NOMO-1 (cell line): ENCODE data around the gene TTF2.

Experiments used
- DNase-seq, 2 experiments: peaks; one replicate each; lab custom pipeline; 2025; ENCODE audit not compliant: unreplicated experiment in 2 of 2; lab: John Stamatoyannopoulos, UW

Gene TTF2

DNA sequence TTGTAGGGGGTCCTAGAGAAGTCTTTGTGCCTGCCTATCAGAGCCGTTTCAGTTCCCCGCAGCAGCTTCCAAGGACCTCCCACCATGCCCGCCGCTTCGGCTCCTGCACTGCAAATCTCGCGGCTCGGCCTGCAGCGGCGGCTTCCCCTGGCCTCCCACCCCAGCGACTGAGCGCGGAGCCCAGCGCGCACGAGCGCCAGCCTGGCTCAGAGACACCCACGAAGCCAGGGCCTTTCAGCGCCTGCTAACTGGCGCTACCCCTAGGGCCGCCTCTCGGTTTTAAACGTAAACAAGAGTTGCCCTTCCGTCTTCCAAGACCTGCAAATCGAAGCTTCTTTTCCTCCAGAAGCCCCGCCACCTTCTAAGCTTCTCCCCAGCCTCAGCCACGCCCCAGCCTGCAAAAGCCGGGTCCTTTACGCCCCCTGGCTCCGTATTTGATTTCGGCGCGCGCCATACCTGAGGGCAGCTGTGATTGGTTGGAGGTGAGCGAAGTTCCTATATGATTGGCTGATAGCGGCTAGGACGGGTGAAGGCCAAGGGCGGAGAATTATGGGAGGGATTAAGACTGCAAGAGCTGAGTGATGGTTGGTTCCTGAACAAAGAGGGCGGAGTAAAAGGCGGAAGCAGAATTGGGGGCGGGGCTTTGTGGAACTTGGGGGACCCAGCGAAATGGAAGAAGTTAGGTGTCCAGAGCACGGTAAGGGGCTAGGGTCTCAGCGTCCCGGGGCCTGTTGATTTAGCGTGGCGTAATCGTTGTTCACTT lies at the start of gene TTF2:
Gene TTF2, plus strand, starts transcription at position 649 of the 763 bp plus-strand sequence. Its CDS starts 21 bp downstream, at position 670.
- peak; percentile 100 for DNase-seq

DNA sequence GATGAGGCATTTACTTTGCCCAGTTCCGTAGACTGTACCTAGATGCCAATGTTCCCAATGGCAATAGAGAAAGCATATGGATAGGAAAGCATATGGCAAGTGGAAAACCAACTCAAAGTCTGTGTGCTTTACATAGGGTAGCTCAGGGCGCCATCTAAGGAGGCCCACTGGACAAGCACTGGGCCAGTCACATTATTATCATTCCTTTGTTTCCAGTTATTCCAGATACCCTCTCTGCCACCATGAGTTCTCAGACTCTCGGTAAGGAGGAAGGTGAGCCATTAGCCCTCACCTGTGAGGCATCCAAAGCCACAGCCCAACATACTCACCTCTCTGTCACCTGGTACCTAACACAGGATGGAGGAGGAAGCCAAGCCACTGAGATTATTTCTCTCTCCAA lies 48.8 kb upstream of the TTF2 start:
- no peak for DNase-seq

DNA sequence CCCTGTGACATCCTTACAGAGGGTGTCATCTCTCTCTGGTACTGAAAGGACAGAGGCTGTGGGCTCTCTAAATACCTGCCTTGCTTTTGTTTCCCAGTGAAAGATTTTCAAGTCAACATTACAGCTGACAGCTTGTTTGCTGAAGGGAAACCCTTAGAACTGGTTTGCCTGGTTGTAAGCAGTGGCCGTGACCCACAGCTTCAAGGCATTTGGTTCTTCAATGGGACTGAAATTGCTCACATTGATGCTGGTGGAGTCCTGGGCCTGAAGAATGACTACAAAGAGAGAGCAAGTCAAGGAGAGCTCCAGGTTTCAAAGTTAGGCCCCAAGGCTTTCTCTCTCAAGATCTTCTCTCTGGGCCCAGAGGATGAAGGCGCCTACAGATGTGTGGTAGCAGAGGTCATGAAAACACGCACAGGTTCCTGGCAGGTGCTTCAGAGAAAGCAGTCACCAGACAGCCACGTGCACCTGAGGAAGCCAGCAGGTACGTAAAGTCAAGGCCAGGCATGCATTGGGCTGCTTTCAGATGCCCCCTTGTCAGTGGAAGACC lies 46.7 kb upstream of the TTF2 start:
- DNase-seq = no peak

DNA sequence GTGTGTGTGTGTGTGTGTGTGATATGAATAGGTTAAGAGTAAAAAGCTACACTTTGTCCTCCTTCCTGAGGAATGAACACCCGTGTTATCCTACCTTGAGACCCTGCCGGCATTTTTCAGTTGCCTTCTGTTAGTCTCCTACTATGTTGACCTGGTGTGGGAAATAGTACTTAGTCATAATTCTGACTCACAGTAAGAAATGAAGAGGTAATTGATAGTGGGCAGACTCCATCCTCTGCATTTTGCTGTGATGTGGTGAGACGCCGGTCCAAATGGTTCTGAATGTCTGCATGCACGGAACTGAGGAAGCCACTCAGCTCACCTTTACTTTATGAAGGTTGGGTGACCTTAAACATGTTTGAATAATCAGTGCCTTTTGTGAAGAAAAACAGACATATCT lies 45.9 kb upstream of the TTF2 start:
- no peak for DNase-seq

DNA sequence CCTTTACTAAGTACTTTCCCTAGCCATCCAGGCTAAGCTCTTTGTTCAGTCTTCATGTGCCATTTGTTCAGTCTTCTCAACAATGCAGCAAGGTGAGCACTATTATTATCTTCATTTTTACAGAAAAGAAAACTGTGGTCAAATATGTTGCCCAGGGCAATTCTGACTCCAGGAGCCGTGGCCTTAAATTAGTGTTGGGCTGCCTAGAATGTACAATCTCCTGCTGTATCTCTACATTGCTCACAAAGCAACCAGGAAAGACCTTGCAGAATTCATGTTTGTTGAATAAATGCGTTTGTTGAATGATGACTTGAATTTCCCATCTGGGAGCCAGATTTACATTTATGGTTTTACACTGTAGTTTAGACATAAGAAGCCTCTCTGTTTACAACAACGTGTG lies 44.4 kb upstream of the TTF2 start:
- no peak for DNase-seq

DNA sequence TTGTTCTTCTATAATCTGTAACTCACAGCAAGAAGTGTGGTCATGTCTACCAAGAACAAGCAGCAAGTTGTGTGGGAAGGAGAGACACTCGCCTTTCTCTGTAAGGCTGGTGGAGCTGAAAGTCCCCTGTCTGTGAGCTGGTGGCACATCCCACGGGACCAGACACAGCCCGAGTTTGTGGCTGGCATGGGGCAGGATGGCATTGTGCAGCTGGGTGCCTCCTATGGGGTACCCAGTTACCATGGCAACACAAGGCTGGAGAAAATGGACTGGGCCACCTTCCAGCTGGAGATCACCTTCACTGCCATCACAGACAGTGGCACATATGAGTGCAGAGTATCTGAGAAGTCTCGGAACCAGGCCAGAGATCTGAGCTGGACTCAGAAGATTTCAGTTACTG lies 43.1 kb upstream of the TTF2 start:
- DNase-seq = no peak

DNA sequence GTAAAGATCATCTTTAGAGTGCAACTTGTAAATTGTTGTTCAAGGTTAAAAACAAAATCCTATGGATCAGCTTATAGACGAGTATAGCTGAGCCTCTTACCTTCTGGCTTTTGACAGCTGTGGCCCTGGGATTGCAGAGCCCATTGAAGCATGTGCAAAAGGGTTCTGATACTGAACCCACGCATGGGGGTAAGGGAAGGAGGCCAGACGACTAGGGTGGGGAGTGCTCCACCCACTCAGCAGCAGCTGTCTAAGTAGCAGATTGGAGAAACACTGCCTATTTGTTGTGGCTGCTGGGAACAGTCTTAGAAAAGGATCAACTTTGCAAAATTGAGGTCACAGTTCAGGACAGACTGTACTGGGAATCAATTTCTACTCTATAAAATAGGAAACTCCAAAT lies 42.5 kb upstream of the TTF2 start:
- no peak for DNase-seq

DNA sequence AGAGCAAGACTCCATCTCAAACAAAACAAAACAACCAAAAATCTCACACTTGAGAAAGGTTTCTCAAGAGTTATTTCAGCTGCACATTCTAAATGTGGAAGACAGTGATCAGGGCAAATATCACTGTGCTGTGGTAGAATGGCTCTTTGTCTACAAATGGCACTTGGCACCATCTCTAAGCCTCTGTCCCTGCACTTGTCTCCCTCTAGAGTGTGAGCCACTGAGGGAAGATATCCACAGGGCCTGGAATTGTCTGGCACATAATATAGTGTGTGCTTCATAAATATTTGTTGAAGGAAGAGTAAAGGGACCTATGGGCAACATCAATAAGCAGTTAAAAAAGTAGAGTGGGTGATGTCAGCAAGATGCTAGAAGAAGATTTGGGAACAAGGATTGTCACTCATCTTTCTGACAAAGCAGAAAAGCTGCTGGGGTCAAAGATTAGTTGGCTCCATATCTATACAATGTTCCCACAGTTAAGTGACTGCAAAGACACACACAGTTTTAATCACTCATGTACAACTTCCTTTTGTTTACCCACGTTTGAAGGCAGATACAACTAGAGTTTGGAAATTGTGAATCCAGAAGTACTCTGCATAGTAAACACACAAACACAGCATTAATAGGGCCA lies 39.5 kb upstream of the TTF2 start:
- DNase-seq = no peak

DNA sequence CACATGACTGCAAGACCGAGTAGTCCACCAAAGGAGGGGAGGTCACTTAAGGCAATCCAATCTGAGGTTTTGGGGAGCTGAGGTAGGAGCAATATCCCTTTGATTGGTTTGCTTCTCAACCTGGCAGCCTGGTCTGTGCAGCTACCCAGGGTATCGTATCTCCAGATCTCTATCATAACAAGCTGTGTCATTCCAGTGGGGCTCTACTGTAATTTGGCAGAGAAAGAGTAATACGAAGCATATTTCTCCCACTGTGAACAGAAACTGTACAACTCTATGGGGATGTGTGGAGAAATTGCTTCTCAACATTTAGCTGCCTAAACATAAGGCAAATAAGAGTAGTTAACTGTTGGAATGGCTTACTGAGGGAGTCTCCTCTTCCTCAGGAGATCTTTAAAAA lies 38.0 kb upstream of the TTF2 start:
- DNase-seq = no peak

DNA sequence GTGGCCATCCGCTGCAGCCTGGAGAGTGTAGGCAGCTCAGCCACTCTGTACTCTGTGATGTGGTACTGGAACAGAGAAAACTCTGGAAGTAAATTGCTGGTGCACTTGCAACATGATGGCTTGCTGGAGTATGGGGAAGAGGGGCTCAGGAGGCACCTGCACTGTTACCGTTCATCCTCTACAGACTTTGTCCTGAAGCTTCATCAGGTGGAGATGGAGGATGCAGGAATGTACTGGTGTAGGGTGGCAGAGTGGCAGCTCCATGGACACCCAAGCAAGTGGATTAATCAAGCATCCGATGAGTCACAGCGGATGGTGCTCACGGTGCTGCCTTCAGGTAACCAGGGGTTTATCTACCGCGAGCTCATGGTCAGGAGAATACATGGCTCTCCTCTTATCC lies 34.6 kb upstream of the TTF2 start:
- DNase-seq = no peak

DNA sequence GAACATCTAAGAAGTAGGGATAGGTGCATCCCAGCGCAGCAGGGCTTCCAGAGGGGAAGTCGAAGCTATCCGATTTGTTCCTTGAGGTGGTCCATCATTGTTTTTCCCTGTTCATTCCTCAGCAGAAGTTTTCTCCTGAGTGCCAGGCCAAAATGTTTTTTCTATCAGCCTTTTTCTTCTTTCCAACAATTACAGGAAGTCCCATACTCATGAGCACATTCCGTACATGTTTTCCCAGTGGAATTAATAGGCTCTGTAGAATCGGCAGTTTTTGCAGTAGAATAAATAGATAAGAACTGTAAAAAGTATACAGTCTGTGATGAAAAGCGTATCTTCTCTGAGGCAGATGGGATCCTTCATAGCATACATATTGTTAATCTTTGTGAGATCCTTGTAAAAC lies 33.8 kb upstream of the TTF2 start:
- DNase-seq = no peak

DNA sequence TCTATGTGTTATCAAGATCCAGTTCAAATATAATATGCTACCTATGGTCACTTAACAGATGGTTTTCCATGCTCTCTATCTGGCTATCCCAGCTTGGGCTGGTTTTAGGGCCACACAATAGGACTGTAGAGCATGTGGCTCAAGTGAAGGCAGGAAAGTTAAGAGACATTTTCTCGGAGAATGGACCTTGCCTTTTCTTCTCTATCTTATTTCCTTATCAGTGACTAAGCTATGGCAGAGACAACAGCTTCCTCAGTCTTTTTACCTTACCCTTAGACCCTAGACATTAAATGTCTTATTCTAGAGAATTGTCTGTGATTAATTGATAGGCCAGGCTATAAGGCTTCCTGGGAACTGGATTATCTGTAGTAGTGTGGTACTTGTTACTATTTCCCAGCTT lies 30.4 kb upstream of the TTF2 start:
- no peak for DNase-seq

DNA sequence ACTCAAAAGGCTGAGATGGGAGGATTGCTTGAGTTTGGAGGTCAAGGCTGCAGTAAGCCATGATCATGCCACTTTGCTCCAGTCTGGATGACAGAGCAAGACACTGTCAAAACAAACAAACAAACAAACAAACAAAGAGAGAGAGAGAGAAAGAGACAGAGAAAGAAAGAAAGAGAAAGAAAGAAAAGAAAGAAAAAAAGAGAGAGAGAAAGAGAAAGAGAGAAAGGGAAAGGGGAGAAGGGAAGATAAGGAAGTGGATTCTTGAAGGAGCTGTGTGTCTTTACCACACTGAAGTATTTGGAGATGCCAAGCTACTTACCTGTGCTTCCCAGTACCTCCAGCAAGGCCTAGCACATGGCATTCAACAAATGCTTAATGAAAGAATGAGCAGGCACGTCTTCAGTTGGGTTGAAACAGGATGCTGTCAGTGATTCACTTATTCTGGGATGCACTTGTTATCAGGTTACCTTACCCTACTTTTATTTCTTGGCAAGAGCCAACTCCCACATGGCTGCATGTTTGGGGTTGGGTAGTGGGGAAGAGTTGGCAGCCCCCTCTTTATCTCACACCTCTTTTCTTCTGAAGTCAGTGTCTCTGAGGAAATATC lies 29.8 kb upstream of the TTF2 start:
- DNase-seq = no peak

DNA sequence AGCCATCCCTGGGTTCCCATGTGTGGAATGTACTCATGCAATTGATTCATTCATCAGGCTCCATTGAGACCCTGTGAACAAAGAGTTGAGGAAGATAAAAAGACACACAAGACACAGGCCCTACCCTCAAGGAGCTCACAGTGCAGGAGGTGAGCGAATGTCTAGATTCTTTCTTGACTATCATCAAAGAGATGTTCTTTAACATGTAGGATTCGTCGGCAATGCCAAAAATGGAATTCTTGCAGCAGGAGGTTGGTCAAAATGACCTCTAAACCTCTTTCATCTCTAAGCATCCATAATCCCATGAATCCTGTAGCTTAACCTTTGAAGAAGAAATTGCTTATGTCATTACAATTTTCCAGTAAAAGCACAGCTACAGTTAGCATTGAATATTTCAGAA lies 27.9 kb upstream of the TTF2 start:
- DNase-seq = no peak

DNA sequence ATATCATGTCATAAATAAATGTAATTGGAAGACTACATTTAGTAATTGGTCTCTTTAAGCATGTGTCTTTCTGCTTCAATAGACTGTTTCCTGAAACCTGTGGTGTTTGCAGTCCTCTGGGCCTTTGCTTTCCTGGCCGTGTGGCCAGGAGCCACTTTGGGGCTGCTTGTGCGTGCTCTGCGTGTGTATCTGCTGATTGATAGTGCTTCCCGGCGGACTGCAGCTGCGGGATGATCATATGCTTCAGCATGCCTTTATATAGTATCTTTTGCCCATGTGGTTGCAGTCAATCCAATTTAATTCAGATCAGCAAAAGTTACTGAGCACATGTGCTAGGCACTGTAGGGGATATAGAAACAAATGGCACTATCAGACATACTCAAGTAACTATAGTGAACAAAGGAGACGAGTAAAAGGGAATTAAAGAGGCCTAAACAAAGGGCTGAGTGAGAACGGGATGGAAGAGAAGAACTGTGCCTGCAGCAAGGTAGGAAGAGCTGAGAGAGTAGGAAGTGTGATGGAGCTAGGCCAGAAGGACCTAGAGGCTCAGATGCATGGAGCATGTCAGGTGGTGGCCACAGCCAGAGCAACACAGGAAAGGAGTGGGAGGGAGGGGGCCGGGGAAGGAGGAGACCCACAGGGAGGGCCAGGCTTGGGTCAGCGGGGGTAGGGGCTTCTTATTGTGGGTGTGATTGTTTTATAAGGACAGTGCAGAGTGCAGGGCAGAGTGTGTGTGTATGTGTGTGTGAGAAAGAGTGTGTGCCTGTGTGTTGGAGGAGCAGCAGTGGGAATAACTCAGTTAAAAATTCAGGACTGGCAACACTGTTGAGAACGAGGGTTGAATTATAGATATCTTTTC lies 27.2 kb upstream of the TTF2 start:
- DNase-seq = no peak

DNA sequence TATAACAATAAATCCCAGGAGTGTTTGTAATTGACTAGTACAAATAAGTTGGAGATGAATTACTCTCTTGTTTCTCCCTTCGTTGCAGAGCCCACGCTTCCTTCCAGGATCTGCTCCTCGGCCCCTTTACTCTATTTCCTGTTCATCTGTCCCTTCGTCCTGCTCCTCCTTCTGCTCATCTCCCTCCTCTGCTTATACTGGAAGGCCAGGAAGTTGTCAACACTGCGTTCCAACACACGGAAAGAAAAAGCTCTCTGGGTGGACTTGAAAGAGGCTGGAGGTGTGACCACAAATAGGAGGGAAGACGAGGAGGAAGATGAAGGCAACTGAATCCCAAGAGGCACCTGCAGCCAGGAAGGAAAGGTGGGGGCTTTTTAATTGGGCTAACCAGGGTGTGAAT lies 26.4 kb upstream of the TTF2 start:
- DNase-seq = no peak

DNA sequence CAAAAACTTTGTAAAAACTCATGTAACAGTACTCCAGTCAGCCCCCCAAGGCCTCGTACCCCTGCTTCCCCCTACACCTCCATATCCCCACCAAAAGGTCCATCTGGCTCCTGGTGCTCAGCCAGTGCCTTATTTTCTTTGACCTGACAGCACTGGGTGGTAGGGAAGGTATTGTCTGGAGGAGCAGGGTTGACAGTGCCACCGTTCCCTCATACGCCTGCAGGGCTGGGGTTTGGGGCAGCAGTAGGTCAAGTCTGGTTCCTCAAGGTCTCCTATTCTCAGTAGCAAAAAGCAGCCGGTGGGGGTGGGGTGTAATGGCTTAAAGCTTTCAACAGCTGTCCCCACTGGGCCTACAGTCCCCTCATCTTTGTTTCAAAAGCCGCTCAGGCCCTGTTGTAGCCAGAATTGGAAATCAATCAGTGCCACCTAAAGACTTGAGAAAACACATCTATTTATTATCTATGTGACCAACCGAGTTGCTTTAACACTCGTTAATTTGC lies 25.3 kb upstream of the TTF2 start:
- no peak for DNase-seq

DNA sequence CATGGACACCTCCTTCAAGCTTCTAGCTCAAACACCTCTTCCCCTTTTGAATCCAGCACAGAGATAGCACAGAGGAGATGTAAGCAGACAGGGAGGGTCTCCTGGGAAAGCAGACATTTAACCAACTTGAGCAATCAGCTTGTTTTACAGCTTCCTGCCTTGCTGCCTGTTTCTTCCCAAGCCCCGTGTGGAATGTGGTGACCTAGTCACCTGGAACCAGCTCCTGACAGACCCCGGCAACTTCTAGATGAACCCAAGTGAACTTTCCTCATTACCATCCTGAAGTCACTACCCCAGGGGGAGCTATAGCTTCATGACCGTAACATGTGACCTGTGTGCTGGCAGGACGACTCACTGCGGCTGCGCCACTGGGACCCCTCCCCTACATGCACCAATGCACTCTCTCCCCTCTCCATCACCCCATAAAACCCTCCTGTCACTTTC lies 24.1 kb upstream of the TTF2 start:
- no peak for DNase-seq

DNA sequence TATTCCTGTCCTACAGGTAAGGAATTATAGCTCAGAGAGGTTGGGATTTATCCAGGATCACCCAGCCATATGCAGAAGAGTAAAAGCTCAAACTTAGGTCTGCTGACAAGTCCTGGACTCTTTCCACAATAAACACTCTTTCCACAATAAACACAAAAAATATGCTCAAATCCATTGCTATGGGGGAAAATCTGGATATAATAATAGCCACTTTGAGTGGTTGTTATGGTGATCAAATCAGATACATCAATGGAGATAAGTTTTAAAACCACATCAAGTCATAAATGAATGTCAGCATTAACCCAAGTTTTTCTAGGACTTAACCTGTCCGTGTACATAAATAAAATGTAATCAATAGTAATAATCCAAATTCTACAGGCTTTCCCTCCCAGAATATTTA lies 22.3 kb upstream of the TTF2 start:
- DNase-seq = no peak

DNA sequence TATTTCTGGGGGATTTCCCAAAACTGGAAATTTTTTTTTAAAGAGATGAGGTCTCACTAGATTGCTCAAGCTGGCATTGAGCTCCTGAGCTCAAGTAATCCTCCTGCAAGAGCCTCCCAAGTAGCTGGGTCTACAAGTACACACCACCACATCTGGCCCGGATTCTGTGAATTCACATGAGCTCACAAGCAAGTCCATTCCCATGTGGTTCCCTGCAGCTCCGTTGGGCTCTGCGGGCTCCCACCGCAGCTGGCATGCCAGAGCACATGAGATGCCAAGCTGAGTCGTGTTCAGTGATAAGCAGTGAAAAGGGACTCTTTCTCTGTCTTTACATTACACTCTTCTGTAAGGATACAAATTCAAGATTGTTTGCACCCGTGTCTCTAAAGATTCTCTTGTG lies 21.9 kb upstream of the TTF2 start:
- no peak for DNase-seq

DNA sequence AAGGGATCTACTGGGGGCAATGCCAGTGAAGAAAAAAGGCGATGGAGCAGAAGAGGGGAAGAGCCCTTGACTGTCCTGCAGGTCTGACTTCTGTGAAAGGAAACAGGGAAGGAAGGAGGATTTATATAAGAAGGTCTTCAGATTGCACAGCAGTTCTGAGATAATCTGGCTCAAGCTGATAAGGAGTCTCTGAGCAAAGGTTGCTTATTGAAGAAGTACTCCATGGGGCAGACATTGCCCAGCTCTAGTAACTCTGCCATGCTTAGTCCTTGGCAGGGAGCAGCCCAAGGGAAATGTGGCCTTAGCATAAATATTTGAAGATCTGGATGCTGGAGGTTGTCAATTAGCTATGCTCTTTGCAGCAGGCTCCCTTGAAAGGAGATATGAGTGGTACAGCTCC lies 15.9 kb upstream of the TTF2 start:
- no peak for DNase-seq
